T follicular helper cell (primary cell): ENCODE results near the gene KYAT1.
A peak's percentile ranks its signal among the peaks of the same experiment; 100 is the strongest.

Source experiments
- DNase-seq: peaks from one replicate; pipeline ENCODE4 v3.0.0-alpha.2; 2020; ENCODE audit warnings: low read depth
- total RNA-seq, 2 experiments: gene quantifications; one replicate each; lab custom pipeline; 2026; lab: John Stamatoyannopoulos, UW

Gene KYAT1
- total RNA-seq: 0.39 to 1.0 reads per million in 2 experiments

DNA sequence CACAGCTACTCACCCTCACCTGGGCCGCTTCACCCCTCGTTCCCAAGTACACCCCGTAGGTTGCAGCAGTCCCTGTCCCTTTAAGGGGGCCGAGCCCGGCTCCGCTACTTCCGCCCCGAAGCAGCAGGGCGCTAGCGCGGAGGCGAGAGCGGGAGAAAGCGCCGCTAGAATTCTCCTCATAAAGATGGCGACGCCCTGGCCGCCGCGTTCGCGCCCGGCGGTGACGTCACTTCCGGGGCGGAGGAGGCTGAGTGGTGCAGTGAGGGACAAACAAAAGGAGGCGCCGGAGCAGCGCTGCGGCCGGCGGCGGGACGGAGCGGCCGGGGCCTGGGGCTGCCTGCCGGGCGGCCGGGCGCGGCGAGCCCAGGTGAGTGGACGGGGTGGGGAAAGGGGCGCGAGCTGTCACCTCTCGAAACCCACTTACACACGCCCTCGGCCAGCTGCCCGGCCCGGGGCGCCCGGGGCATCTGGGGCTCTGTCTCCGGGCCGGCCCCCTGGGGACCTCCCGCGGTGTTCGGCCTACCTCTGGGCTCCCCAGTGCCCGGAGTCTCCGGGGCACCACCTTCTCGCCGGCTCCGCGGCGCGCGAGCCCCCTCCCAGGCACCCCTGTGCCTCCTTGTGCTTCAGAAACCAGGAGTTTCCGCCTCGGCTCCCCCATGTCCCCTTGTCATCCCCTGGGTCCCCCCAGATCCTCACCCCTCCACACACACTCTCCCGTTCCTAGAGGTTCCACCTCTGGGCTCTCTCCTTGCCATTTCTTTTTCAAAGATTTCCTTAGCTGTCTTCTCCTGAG lies at the start of gene KYAT1, which contains the start of gene LRRC8A:
Gene KYAT1 (minus strand): TSS at position 67 of the 793 bp plus-strand sequence. CDS start 36,545 bp downstream, outside the sequence.
Gene LRRC8A (plus strand): TSS at position 250 of the 793 bp plus-strand sequence. CDS start 25,032 bp downstream, outside the sequence.
- peak; percentile 97 for DNase-seq

DNA sequence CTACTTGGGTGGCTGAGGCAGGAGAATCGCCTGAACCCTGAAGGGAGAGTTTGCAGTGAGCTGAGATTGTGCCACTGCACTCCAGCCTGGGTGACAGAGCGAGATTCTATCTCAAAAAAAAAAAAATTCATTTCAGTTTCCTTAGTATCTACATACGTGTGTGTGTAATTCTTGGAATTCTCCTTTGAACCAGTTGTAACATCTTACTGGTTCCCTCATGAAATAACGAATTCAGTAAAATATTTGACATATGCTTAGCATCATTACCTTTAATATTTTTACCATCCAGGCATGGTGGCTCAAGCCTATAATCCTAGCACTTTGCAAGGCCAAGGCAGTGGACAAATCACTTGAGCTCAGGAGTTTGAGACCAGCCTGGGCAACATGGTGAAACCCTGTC lies 47.8 kb upstream of the KYAT1 start:
- no peak for DNase-seq

DNA sequence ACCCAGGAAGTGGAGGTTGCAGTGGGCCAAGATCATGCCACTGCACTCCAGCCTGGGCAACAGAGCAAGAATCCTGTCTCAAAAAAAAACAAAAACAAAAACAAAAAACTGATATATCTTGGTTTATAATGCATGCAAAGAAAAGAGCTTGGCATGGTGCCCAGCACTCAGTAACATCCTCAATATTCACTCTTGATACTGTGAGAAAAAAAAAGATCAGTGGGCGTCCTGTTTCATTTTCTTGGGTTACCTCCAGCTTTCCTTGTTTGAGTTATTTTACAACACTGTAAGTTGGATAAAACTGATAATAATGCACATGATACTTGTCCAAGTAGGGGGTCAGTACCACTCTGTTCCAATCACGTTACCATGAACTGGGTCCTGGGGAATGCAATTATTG lies 46.9 kb upstream of the KYAT1 start:
- no peak for DNase-seq

DNA sequence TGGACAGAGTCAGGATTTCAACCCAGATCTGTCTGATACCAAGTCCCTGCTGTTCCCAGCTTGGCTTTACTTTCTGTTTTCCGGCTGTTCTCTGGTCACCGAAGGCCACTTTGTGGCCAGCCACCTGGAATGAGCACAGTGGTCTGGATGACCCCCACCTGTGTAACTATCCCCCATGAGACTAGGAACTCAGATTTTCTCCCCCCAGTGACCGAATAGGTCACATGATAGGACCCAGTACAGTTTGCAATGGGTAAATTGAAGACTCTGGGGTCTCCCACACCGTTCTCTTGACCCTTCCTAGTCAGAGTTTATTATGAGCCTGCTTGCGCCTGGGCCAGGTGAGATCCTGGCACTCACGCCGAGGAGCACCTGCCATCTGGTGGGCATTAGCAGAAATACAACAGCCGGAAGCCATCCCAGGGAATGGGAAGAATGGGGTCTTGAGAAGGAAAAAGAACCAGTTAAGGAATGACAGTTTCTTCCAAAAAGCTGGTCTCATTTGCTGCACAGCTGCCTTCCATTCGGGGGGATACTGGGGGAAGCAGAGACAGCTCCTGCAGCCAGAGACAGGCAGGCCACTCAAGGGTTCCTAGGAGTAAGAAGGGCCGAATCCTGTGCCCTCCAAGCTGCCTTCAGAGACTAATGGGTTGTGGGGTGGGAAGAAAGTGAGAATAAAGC lies 46.1 kb upstream of the KYAT1 start:
- peak; percentile 27 for DNase-seq

DNA sequence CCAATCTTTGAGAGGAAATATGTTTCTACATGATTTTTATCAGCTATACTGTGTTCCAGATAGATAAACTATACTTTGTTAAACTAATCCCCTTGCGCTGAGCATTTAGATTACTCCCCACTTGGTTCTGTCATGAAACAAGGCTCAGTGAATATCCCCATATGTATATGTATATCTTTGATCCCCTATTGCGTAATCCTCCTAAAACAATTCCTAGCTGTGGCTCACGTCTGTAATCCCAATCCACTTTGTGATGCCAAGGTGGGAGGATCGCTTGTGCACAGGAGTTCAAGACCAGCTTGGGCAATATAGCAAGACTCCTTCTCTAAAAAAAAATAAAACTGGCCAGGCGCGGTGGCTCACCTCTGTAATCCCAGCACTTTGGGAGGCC lies 41.7 kb upstream of the KYAT1 start:
- DNase-seq: no peak

DNA sequence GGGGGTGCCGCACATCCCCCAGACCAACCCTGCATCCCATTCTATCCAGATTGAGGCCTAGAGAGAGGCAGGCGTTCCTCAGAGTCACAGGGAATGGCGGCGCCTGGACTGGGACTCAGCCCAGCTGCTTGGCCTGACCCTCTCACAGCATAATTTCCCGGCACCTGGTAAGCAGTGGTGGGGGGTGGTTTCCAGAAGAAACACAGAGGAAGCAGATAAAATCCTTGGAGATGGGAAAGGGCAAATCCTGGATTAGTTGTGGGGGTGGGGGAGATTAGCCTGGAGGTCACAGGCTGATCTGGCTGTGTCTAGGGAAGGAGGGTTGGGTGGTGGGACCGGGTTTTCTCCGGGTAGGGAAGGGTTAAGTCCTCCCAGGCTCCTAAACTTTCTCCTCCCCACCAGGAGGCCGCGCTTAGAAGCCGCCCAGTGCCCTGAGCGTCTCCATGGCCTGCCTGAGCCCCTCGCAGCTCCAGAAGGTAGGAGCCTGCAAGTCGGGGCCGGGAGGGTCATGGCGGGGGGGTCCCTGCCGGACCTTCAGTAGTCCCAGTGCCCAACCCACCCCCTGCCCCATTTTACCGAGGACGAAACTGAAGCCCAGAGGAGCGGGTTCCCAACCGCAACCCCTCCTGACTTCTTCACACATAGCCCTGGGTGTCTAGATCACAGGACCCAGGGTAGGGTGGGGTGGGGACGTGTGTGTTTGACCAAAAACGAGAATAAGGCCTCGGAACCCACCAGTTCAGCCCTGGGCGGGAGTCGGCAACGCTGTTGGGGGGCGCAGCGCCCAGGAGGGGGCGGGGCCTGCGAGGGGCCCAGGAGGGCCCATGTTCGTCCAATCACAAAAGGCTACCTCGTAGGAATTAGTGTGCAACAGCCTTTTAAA lies 40.4 kb upstream of the KYAT1 start:
- no peak for DNase-seq

DNA sequence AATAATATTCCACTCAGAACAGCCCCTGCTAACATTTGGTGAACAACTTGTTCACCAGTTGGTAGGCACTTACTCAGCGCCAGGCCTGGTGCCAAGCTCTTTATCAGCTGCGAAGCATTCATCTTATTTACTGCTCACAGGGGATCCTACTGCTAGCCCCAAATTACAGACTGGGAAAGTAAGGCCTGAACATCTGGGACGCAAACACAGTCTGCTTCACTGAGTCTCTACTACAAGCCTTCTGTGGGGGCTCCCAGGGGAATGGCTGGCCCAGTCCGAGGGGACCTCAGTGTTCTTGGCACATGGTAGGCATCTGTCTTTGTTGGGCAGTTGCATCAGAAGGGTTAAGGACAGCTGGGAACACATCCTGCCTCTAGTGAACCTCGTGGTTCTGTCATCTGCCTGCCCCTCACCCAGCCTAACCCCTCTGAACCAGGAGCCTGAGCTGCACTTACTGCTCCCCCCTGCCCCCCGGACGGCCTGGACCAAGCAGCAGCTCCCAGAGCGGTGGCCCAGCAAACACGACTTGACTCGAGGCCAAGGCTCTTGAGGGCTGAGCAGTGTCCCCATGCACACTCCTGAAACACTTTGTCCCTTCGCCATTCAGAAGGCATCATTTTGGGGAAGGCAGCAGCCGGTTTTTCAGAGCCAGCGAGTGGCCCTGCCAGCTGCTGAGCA lies 38.8 kb upstream of the KYAT1 start, which contains the start of gene PHYHD1:
Gene PHYHD1 (plus strand): TSS at position 602 of the 678 bp plus-strand sequence. CDS start 1,342 bp downstream, outside the sequence.
- DNase-seq: no peak

DNA sequence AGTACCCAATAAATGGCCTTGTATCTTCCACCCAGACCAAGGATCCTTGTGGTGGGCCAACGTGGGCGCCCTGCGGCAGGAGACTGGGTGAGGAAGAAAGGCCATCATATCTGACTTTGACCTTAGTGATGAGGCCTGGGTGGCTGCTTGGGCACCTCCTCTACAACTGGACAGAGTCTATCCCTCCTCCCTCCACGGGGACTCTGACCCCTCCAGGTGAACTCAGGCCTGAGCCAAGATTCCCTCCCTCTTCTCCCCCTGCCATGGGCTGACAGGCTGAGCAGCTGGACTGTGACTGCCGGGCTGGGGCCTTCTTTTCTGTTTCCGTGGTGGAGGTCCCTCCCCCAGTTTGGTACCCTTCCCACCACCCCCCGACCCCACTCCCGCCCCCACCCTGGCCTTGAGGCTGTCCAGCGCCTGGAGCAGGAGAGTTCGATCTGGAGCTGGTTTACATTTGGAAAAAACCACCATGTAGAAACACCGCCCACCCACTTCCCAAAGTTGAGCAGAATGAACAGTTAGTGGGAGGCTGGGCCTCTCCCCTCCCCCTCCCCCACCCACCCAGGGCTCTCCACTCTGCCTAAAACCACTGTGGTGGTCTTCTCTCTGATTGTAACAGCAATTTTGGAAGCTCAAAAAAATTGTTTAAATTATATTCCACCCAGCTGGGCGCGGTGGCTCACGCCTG lies 37.8 kb upstream of the KYAT1 start:
- no peak for DNase-seq

DNA sequence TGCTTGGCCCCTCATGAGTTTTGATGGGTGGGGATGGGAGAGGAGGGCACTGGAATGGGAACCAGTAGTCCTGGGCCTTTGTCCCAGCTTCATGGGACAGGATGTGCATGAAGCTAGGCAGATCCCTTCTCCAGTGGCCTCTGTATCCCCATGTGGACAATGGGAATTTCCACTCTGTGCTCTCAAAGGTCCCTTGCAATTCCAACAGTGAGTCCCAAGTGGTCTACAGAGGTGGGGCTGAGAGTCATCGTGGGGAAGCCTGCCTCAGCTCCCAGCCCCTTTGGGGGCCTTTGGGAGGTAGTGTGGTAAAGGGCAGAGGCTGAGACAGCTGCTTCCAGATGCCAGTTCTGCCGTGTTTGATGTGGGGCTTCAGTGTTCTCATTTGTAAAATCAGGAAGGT lies 37.2 kb upstream of the KYAT1 start:
- DNase-seq: no peak

DNA sequence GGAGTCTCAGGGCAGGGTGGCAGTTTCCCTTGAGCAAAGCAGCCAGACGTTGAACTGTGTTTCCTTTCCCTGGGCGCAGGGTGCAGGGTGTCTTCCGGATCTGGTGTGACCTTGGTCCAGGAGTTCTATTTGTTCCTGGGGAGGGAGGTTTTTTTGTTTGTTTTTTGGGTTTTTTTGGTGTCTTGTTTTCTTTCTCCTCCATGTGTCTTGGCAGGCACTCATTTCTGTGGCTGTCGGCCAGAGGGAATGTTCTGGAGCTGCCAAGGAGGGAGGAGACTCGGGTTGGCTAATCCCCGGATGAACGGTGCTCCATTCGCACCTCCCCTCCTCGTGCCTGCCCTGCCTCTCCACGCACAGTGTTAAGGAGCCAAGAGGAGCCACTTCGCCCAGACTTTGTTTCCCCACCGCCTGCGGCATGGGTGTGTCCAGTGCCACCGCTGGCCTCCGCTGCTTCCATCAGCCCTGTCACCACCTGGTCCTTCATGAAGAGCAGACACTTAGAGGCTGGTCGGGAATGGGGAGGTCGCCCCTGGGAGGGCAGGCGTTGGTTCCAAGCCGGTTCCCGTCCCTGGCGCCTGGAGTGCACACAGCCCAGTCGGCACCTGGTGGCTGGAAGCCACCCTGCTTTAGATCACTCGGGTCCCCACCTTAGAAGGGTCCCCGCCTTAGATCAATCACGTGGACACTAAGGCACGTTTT lies 35.5 kb upstream of the KYAT1 start:
- DNase-seq: no peak

DNA sequence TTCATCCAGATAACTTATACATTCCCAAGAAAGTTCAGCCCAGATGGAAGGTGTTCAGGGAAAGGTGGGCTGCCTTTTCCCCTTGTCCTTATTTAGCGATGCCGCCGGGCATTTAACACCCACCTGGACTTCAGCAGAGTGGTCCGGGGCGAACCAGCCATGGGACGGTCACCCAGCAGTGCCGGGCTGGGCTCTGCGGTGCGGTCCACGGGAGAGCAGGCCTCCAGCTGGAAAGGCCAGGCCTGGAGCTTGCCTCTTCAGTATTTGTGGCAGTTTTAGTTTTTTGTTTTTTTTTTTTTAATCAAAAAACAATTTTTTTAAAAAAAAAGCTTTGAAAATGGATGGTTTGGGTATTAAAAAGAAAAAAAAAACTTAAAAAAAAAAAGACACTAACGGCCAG lies 35.0 kb upstream of the KYAT1 start:
- no peak for DNase-seq

DNA sequence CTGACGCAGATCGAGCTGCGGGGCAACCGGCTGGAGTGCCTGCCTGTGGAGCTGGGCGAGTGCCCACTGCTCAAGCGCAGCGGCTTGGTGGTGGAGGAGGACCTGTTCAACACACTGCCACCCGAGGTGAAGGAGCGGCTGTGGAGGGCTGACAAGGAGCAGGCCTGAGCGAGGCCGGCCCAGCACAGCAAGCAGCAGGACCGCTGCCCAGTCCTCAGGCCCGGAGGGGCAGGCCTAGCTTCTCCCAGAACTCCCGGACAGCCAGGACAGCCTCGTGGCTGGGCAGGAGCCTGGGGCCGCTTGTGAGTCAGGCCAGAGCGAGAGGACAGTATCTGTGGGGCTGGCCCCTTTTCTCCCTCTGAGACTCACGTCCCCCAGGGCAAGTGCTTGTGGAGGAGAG lies 34.5 kb upstream of the KYAT1 start:
- no peak for DNase-seq

DNA sequence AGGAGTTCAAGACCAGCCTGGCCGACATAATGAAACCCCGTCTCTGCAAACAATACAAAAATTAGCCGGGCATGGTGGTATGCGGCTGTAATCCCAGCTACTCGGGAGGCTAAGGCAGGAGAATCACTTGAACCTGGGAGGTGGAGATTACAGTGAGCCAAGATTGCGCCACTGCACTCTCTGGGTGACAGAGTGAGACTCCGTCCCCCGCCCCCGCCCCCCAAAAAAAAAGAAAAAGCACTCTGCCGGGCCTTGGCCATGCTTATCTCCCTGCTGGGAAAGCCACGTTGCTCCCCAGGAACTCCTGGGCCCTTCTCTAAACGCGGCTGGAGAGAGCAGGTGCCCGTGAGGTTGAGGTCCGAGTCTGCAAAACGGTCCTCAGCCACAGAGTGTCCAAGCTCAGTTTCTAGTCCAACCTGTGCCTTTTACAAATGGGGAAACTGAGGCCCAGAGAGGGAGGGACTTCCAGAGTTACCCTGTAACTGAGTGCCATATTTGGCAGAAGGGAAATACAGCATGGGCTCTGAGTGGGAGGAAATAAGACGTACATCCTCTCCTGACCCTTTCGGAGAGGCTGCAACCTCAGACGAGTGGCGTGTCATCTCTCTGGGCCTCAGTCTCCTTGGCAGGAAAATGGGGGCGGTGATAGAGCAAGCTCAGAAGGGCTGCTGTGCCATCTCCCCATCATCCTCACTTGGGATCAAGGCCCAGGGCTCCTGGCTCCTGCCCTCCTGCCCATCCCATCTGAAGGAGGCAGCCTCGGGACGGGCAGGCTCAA lies 32.4 kb upstream of the KYAT1 start:
- DNase-seq: no peak

DNA sequence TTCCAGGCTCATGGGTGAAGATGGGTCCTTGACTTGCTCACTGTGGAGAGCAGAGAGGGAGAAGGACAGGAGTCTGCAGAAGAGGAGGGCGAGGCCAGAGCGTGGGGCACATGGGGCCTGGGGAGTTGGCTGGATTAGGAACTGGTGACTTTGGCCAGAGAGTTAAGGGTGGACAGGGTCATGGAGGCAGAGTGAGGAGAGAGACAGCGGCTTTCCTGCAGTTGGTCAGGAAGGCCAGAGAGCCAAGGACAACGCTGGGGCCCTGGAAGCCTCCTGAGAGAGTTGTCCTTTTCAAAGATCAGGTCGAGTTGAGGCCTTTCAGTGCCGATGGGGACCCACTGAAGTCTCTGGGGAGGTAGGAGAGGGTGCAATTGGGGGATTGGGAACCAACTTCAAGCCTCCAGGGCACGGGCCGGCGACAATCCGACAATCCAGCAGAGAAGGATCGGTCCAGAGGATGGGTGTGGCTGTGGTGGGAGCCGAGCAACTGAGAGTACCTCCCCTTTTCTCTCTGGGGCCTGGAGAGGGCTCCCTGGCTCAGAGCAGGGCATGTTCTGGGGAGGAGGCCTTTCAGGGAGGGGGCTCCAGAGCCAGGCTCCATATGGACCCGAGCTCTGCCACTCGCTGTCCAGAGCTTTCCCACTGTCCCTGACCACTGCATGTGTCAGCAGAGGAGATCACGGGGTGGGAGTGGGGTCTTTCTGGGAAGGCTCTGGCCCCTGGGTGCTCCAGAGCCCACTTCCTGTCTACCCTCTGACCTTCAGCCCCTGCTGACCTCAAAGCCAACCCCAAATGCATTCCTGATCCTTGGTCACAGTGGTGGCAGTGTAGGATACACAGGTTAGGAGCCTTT lies 31.5 kb upstream of the KYAT1 start:
- DNase-seq: no peak

DNA sequence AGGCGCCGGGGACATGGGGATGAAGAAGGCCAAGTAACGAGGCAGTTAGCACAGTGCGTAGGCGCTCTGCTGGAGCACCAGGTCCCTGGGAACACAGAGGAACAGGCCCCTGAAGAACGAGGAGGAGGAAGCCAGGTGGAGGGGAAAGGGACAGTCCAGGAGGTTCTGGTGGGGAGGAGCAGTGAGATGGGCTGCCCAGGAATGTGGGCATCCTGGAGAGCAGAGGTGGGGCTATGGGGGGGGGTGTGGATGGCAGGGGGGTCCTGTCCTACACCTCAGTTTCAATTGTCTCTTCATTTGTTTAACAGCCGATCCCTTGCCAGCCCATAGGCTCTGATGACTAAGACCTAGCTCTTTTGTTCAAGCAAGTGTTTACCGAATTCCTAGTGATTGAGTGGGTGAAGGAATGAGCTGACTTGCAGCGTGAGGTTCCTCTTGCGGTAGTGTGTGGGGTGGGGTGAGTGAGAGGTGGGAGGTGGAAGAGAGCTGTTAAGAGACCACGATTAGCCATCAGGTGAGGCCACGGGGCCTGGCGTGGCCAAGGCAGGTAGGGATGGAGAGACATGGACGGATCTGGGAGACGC lies 30.6 kb upstream of the KYAT1 start:
- DNase-seq: no peak

DNA sequence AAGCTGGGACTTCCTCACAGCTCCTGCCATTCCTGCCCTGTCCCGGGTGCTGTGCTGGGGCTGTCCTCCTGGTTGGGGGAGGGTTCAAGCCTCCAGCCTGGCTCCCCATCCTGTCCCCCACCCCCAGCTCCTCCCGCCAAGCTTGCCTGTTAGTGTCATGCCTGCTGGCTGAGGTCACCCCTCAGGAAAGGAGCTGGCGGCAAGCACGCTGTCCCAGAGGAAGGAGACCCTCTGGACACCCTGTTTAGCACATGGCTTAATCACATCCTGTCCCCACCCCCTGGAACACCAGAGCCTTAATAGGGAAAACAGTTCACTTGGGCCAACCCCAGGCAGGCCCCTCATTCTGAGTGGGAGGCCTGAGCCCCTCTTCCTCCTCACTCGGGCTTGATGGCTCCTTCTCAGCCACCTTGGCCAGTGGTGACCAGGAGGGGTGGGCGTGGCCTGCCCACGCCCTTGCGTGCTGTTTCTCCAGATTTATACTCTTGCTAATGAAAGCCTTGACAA lies 29.8 kb upstream of the KYAT1 start:
- DNase-seq: no peak

DNA sequence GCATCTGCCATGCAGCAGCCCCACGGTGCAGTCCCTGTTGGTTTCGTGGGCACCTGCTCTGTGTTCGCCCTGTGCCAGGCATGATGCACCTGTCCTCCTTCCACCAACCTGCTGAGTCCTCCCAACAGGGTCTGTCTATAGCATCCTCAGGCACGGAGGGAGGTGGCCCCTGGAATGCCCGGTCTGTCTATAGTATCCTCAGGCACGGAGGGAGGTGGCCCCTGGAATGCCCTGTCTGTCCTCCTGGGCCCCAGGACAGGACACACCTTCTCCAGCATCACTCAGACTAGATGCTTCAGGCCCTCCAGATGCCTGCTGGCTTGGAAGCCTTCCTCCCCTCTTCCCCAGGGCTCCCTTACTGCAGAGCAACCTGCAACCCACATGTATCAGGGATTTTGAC lies 29.2 kb upstream of the KYAT1 start:
- DNase-seq: no peak

DNA sequence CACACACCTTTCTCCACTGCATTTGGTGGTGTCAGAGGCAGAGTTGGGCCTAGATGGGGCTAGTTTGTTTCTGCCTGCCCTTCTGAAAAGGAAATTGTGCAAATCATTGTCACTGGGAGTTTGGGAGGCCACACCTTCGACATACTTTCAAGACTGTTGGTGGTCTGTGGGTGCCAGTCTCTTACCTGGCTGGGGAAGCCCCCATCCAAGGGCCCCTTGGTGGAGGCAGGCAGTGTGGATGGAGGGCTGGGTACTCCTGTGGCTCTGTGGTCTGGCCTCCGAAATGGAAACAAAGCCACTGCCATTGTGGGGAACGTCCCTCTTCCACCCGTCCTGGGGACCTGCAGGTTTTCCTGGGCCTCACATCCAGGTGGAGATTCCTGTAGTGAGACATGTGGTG lies 28.1 kb upstream of the KYAT1 start:
- DNase-seq: no peak
